Measurements from ENCODE around the gene XXYLT1.
"Not testable (repeated sequence)": the region's sequence is repeated elsewhere in the genome, so short reads cannot be mapped to it uniquely, and the experiment has no call there.

The XXYLT1 gene

GRCh38 chr3:195270817-195271409 lies at the start of gene XXYLT1:
TSS of gene XXYLT1 (minus strand) at chr3:195271159. CDS start at chr3:195271058, 101 bp downstream.
- DNase-seq: peak; percentile 91

- no peak for DNase-seq
Observed at GRCh38 chr3:195319060-195319459, 48.1 kb upstream of the XXYLT1 start.

- no peak for DNase-seq
Observed at GRCh38 chr3:195312714-195313113, 41.8 kb upstream of the XXYLT1 start.

GRCh38 chr3:195307711-195308110 lies 36.8 kb upstream of the XXYLT1 start:
- DNase-seq: no peak

GRCh38 chr3:195306369-195306768 lies 35.4 kb upstream of the XXYLT1 start:
- no peak for DNase-seq

- no peak for DNase-seq
Observed at GRCh38 chr3:195302431-195302830, 31.5 kb upstream of the XXYLT1 start.

- no peak for DNase-seq
Observed at GRCh38 chr3:195297446-195297845, 26.5 kb upstream of the XXYLT1 start.

- no peak for DNase-seq
Observed at GRCh38 chr3:195296662-195297061, 25.7 kb upstream of the XXYLT1 start.

GRCh38 chr3:195291121-195291520 lies 20.2 kb upstream of the XXYLT1 start:
- no peak for DNase-seq

GRCh38 chr3:195290643-195291042 lies 19.7 kb upstream of the XXYLT1 start:
- not testable (repeated sequence) for DNase-seq

GRCh38 chr3:195286115-195286872 lies 15.3 kb upstream of the XXYLT1 start:
- DNase-seq: no peak

- no peak for DNase-seq
Observed at GRCh38 chr3:195285372-195285771, 14.4 kb upstream of the XXYLT1 start.

GRCh38 chr3:195284842-195285241 lies 13.9 kb upstream of the XXYLT1 start:
- no peak for DNase-seq

GRCh38 chr3:195282961-195283360 lies 12.0 kb upstream of the XXYLT1 start:
- no peak for DNase-seq

GRCh38 chr3:195274259-195274966 lies 3.5 kb upstream of the XXYLT1 start:
- DNase-seq: no peak

- DNase-seq: peak; percentile 87
Observed at GRCh38 chr3:195271410-195272243, 668 bp upstream of the XXYLT1 start.

- peak; percentile 19 for DNase-seq
Observed at GRCh38 chr3:195270079-195270816, 711 bp downstream of the XXYLT1 start.

- no peak for DNase-seq
Observed at GRCh38 chr3:195269375-195270078, 1.4 kb downstream of the XXYLT1 start.

GRCh38 chr3:195268576-195269309 lies 2.2 kb downstream of the XXYLT1 start:
- no peak for DNase-seq

- DNase-seq: no peak
Observed at GRCh38 chr3:195267096-195267495, 3.9 kb downstream of the XXYLT1 start.

GRCh38 chr3:195266428-195266827 lies 4.5 kb downstream of the XXYLT1 start:
- no peak for DNase-seq
